SKM-1 (cell line): ENCODE measurements around the gene CALML3.
"Not testable (repeated sequence)": the region's sequence is repeated elsewhere in the genome, so short reads cannot be mapped to it uniquely, and the experiment has no call there.

Source experiments
- DNase-seq: peaks from one replicate; lab custom pipeline; 2025; ENCODE audit not compliant: unreplicated experiment; lab: John Stamatoyannopoulos, UW

Gene CALML3

DNA sequence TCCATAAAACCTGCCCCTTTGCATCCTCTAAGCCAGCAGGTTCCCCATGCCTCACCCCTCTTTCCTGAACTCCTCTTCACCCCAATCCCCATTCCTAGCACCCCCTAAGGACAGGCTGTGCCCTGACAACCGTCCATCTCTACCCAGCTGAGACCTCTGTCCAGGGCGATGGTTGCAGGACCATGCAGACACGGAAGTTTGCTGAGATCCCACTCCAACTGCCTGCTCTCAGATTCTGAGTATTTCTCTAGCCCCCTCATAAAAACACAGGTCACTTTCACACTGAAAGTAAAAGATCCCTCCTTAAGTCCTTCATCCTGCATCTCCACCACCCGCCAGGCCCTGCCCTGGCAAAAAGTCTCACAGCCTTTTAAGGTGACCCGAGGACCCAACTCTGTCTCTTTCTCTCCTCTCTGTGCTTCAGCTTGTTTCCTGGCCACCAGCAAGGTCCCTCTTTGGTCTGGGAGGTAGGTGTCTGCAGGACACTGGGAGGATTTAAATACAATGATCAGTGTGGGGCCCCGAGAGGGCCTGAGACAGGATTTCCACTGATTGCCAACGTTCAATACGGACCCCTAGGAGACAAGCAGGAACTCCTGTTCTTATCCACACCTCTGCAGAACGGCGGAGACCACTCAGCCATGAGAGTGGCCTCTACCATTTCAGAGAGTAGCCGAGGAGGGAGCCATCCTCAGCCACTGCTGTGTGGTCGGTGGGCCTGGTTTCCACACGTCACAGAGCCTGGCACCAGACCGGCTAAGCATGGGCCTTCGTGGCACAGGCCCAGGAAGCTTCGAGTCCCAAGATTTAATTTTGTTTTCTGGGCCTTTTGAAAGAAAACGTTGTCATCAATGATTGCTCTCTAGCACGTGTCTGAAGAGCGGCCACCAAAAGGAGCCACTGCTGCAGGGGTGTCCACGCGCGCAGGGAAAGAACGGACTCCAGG lies 27.9 kb downstream of the CALML3 start:
- DNase-seq = no peak

DNA sequence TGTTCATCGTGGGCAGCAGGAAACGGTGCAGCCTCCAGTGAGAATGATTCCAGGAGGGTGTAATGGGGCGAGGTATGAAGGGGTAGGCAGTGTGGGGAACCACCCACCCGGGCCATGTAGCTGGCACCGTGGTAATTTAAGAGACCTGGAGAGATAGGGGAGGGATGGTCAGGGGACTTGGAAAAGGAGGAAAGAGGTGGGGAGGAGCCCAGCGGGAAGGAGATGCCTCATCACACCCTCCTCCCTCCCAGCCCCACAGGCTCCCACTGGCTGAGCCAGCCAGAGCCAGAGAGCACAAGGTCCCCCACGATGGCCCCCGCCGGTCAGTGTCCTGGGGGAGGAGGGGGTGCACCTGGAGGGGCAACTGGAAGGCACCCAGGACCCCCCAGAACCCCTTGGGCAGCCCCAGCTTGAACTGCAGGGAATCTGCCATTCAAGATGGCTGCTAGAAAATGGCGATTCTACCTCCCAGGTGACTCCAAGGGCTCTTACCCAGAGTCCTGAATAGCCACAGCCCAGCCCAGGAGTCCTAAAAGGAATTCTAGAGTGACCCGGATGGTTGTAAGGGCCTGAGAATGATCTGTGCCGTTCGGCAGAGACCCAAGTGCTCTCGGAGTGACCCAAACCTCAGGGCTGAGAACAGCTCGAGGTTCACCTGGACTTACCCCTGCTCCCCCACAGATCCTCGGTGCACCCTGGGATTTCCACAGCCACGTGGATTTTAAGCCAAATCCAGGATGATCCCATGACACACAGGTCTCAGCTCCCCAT lies 28.8 kb downstream of the CALML3 start:
- DNase-seq = no peak

DNA sequence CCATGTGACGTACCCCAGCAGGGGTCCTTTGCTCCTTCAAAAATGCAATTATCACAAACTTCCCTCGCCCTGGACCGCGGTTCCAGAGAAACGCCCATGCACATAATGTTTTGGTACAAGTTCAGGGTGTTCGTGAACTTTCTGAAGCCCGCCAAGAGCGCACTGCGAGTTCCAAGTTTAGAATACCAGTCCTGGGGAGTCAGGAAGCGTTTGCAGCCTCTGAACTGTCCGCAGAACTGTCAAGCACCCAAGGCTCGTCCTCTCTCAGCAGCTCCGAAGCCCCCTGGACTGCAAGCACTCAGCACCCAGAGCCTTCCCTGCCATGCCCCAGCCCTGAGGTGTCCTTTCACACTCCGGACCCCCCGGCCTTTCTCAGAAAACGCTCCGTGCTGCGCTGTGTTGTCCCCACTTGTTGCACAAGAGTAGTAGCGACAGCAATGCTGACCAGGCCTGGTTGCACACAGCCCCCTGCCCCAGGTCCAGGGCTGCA lies 30.3 kb downstream of the CALML3 start:
- DNase-seq = no peak

DNA sequence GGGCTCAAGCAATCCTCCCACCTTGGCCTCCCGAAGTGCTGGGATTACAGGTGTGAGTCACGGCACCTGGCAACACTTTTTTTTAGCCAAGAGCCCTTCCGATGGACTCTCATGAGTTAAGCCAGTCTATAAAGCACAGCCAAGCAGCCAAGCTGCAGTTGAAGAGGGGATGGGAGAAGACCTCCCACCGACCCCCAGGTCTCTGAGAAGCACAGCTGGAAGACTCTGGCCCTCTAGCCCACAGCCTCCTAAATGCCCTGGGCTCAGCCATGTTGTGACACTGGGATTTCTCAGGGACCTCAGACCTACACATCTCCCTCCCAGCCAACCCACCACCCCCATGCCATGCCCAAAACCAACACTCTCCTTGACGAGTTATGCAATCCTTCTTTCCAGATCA lies 31.1 kb downstream of the CALML3 start:
- no peak for DNase-seq

DNA sequence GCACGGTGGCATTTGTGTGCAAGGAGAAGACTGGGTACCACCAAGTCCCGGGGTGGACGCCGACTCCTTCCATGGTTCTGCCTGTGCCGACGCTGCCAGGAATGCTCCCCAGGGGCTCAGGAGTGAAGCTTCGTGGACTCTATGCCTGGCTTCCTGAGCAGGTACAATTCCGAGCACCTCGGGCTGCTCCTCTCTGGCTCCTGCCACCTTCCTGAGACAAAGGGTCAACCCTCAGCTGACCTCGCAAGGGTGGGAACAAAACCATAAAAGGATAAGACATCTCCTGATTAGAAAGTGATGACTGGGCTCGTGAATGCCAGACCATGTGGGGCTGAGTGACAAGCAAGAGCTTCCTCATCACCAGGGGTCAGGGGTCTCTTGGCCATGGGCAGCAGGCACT lies 31.8 kb downstream of the CALML3 start:
- DNase-seq = no peak

DNA sequence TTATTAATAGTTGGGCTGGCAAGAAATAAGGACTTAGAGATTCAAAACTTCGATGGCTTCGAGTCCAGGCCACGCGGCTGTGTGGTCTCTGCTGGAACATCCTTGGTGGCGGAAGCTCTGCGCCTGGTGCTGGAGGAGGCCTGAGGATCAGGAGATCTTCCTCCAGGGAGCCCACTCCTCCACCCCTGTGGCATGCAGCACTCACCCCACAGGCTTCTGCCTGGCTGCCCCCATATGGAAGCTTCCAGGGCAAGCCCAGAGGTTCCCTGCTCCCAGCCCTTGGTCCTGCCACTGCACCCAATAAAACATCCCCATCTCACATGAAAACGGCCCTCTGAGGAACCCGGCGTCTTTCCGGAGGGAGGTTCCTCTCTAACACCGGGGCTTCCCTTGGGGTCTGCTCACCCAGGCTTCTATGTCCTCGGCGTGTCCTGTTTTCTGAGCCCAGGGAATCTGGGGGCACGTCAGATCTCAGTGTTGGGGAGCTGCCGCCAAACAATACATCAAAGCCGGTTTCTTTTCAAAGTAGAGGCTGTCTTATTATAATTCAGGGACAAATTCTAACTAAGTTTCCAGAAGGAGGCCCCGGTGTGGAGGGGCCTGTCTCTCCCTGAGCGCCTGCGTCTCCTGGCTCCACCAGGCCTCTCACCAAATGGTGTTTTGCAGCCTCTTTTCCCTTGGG lies 32.4 kb downstream of the CALML3 start:
- no peak for DNase-seq

DNA sequence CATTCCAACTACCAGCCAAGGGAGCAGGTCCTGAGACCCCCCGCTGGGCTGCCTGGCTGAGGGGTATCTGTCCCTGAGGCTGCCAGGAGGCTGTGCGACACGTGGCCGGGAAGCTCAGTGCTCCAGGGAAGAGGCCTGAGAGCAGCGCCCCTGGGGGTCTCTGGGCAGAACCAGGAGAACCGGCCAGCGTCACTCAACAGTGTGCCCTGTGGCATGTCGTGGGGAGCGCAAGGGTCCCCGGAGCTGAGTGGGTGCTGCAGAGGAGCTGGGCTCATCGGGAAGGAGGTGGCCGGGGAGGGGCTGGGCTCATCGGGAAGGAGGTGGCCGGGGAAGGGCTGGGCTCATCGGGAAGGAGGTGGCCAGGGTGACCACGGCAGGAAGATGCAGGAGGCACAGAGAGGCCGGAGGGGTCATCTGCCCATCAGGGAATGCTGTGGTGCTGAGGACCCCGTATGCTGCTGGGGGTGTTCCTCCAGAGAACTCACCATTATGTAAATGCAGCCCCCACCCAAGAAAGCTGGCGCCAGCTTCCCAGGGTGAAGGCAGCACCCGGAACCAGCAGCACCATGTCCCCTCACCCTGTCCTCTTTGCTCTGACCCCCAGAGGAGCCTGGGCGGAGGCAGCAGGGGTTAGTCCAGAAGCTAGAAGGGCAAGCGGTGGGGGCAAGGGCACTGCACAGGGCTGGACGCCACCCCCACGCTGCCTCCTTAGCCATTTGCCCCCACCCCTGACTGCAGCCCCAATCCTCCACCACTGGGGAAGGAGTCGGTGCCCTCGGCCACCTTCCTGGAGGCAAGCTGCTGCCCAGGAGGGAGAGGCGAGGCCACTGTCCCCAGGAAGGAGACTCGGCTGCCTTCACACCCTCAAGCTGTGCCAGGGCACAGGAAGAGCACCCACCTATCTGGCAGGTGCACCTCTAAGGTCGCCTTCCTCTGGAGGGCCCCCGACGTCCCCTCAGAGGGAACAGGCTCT lies 33.3 kb downstream of the CALML3 start:
- DNase-seq = no peak

DNA sequence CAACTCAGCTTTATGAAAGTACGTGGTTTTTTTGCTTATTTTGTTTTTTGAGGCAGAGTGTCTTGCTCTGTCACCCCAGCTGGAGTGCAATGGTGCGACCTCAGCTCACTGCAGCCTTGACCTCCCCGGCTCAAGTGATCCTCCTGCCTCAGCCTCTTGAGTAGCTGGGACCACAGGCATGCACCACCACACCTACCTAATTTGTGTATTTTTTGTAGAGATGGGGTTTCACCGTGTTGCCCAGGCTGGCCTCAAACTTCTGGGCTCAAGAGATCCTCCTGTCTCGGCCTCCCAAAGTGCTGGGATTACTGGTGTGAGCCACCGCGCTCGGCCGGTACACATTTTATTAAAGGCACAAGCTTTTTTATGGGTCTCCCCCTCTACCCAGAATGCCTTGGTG lies 34.3 kb downstream of the CALML3 start:
- DNase-seq = not testable (repeated sequence)

DNA sequence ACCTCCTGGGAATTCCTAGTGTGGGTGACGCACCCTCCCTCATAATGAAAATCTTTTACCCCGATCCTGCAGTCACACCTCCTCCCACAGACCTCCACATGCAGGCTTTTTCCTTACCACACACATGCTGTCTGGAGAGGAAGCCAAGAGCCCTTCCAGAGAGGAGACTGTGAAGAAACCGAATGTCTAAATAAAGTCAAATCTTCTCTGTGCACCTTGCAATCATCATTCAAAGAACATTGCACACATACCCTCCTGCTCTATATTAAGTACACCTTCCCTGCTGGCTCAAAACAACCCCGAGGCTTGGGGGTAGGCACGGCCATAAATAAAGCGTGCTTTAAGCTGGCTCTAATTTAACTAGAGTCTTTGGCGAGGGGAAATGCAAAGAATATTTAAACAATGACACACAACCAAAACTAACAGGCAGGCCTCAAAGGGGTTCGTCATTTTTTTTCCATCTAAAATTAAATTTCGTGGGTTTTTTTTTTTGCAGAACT lies 34.9 kb downstream of the CALML3 start:
- no peak for DNase-seq

DNA sequence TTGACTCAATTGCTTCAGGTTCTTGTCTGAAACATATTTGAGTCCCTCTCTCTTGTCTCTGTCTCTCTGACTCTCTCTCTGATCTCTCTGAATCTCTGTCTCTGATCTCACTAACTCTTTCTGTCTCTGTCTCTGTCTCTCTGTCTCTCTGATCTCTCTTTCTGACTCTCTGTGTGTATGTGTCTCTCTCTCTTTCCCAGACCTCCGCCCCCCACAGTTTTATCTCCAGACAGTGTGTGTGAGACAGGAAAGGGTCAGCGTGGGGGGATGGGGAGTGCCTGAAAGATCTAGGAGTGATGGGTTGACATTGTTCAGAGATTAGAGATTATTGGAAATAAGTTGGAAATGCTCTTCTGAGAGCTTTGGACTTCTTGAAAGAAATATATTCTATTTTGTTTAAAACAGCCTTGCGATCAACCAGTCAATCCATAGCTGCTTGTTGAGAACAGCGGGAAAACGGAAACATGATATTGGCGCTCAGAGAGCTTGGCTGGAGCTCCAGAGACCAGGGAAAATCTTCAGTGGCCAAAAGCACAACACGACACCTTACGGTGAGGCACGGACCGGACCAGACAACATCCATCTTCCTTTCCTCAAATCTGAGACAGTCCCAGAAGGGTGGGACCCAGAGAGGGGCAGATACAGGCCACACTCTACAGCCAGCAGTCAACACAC lies 35.5 kb downstream of the CALML3 start:
- no peak for DNase-seq

DNA sequence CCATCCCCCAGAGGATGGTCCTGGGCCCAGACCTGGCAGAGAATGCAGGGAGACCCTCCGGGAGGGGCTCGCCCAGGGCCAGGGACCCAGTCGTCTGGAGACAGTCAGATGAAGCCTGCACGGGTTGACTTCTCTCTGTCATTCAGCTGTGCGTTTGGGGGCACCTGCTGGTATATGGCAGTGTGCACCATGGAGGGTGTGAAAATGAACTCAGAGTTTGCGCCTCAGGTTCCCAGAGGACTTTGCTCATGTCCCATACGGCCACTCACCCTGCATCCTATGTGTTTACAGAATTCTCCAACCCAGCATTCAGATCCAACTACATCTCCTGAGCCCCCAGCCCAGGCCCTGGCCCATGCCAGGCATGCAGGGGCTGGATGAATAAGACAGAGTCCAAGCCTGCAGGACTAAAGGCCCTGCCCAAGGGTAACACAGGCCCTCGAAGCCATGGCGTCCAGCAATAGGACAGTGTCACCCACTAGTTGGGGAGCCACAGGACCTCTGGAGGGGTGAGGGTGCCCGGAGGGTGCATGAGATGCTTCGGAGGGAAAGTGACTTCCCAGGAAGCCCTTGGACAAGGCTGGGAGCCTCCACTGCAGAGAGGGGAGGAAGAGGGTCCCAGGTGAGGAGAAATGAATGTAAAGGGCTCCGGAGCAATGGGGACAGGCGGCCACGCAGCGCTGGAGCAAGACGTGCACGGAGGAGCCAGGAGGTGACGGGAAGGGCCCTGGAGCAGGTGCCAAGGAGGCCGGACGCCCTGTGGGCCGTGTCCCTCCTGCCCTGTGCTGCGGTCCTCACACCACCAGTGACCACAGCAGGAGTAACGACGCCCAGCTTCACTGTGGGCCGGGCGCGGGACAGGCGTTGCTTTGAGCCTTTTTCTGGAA lies 36.3 kb downstream of the CALML3 start:
- no peak for DNase-seq

DNA sequence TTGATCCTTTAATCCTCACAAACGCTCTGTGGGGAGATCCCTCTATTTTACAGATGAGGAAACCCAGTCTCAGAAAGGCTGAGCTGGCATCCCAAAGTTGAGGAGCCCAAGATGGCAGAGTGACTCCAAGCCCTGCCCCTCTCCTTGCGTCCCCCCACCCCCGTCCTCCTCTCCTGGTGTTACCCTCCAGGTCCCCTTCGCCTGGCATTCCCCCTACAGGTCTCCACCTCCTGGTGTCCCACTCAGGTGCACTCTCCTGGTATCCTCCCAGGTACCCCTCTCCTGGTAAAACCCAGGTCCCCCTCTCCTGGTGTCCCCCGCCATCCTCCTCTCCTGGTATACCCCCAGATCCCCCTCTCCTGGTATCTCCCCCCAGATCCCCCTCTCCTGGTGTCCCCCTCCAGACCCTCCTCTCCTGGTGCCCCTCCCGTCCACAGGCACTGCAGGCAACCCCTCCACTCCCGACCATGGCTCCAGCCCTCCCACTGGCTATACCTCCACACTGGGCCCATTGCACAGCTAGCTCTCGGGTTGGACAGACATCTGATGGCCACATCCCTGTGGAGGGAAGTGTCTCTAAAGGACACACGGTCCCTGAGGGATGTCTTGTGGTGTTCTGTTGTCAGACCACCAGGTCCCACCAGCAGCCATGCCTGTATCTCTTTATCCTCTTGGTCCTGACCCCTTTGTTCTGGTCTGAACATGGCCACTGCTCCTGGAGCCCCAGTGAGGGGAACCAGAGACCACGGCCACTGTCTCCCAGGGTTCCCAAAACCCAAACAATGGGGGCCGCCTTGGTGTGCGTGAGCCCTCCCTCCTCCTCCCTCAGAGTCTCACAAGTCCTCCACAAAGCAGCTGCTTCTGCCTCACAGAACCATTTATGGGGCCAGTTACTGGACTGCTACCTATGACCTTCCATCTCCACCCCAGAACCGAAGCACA lies 37.2 kb downstream of the CALML3 start:
- DNase-seq = no peak

DNA sequence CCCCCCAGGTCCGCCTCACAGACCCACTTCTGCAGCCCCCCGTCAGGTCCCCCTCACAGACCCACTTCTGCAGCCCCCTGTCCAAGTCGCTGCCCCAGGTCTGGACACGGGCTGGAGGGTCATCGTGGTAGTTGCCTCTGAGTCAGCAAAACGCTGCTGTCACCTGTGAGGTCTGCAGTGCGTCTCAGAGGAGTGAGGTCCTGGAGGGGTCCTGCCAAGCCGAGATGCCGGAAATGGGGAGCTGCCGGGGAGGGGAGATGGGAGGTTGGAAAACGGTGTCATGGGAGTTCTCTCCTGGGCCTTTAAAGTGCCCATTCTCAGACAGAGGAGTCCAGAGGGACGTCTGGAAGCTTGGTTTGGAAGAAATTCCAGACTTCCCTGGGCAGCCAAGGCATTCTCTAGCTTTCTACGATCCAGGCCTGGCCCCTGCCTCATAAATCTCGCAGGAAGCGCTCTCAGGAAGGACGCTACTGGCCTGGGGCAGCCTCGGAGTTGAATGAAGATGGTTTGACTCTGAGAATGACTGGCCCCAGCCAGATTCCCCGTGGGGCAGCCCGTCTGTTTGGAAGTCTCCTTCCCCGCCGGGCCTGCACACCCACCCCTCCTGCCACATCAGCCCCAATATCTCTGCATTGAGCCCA lies 38.7 kb downstream of the CALML3 start:
- DNase-seq = no peak

DNA sequence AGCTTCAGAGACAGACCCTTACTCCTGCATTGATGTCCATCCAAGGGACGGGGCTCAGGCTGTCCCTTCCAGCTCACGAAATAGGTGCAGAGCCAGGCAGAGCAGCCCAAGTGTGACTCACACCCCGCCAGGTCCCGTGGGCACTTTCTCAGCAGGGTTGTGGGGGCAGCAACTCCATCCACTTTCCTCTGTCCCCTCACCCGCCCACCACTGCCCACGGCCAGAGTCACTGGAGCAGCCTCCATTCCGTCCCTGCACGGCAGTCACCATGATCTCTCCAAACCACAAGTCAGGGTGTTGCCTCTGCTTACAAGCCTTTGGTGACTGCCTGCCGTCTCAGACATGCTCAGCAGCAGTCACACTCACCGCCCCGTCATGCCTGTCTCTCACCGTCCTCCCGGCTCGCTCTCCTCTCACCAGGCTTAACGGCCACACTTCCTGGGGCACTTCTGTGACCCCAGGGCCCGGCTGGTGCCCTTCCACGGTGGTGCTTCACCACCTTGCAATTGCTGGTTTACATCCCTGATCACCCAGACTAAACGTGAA lies 39.3 kb downstream of the CALML3 start:
- DNase-seq = no peak

DNA sequence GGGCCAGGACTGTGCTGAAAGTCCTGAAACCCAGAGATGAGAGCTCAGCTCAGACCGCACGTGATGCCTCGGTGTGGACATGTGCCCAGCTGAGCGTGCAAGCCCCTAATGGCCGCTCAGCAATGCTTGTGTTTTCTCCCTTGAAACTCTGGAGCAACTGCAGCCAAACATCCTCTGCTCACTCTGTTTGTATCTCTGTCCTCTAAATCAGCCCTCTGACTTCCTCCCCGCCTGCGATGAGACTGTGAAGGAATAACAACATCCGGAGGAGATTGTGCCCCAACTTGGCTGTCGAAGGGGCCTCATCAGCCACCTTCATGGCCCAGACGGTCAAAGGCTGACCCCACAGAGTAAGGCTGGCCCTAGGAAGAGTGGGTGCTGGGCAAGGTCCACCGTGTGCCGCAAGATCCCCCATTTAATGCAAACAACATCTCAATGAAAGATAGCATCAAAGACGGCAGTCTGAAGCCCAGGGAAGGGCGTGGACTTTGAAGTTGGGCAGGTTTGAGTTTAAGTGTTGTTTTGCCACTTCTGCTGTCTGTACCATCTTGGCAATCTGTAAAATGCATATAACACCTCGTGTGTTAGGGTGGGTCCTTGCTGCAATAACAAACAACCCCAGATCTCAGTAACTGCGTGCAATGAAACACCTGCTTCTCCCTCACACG lies 39.9 kb downstream of the CALML3 start:
- no peak for DNase-seq

DNA sequence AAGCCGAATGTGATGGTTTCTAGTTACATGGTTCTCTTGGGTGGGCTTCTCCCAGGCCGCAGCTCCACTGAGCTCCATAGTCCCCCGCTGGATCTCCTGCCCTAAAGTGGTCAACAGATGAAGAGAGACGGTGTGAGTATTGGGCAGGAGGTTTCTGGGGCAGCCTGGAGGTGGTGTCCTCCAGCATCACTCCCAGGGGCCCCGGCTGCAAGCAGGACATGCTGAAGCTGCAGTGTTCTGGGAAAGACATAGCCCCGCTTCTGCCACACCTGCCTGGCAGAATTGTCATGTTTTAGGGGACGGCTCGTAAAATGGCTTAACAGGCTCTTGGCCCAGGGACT lies 40.4 kb downstream of the CALML3 start:
- DNase-seq = no peak
